CD4-positive, alpha-beta memory T cell (primary cell): Measurements from ENCODE around the gene FGGY. TPM values are rescaled to one million over a fixed set of nuclear protein-coding genes. Genes with fewer than 3 reads are reported as not detected.

Source experiments
- CTCF ChIA-PET: fragments of 350-600 bp; sonication (Branson Sonifier 250); formaldehyde crosslinking; loops from one replicate; lab custom pipeline; 2021; ENCODE audit warnings: inconsistent platforms; ENCODE audit not compliant: partially characterized antibody; lab: Charles Lee
- POLR2A ChIA-PET: fragments of 350-600 bp; sonication (Branson Sonifier 250); formaldehyde crosslinking; loops from one replicate; lab custom pipeline; 2021; ENCODE audit not compliant: partially characterized antibody; lab: Charles Lee
- DNase-seq, 5 donors: peaks; one replicate each; pipeline versions ENCODE4 v3.0.0 to v3.0.0-alpha.2; 2020 to 2022; ENCODE audit warnings: mixed read lengths in 1 of 5
- H3K27ac ChIP-seq: one replicate; pipeline ENCODE4 v1.7.0; 2013; ENCODE audit warnings: low read depth, low read length
- H3K27me3 ChIP-seq: 2 replicates; pipeline ENCODE4 v1.7.0; 2013; ENCODE audit warnings: mild to moderate bottlenecking, low read length, moderate library complexity; ENCODE audit not compliant: insufficient read depth
- H3K36me3 ChIP-seq: 2 replicates; pipeline ENCODE4 v1.7.0; 2013; ENCODE audit warnings: mild to moderate bottlenecking, low read length, moderate library complexity; ENCODE audit not compliant: insufficient read depth
- H3K4me1 ChIP-seq: 2 replicates; pipeline ENCODE4 v1.7.0; 2013; ENCODE audit warnings: mild to moderate bottlenecking, low read length, moderate library complexity; ENCODE audit not compliant: insufficient read depth
- H3K4me3 ChIP-seq, 2 donors: one replicate each; pipeline ENCODE4 v1.7.0; 2013; ENCODE audit warnings: low read length in 2 of 2, mild to moderate bottlenecking in 1 of 2
- H3K9me3 ChIP-seq, 2 donors: one replicate each; pipeline ENCODE4 v1.7.0; 2013; ENCODE audit warnings: low read length in 2 of 2, control low read depth in 1 of 2; ENCODE audit not compliant: control insufficient read depth in 1 of 2
- H3K27ac Mint-ChIP-seq, 7 donors: one replicate each; pipeline ENCODE4 v1.8.0; 2020 to 2021; ENCODE audit warnings: mixed read lengths in 7 of 7, mild to moderate bottlenecking in 6 of 7, inconsistent platforms in 3 of 7, moderate library complexity in 3 of 7
- H3K27me3 Mint-ChIP-seq, 2 donors: one replicate each; pipeline ENCODE4 v1.8.0; 2020 to 2021; ENCODE audit warnings: mixed read lengths in 2 of 2
- H3K36me3 Mint-ChIP-seq, 2 donors: one replicate each; pipeline ENCODE4 v1.8.0; 2020 to 2021; ENCODE audit warnings: mixed read lengths in 2 of 2, inconsistent platforms in 1 of 2, mild to moderate bottlenecking in 1 of 2
- H3K4me1 Mint-ChIP-seq, 4 donors: one replicate each; pipeline ENCODE4 v1.8.0; 2020 to 2021; ENCODE audit warnings: mixed read lengths in 4 of 4, mild to moderate bottlenecking in 1 of 4
- H3K4me3 Mint-ChIP-seq, 8 donors: one replicate each; pipeline ENCODE4 v1.8.0; 2020 to 2021; ENCODE audit warnings: mixed read lengths in 8 of 8, mild to moderate bottlenecking in 7 of 8, moderate library complexity in 6 of 8, inconsistent platforms in 3 of 8
- H3K9me3 Mint-ChIP-seq, 8 donors: one replicate each; pipeline ENCODE4 v1.8.0; 2020 to 2021; ENCODE audit warnings: mixed read lengths in 8 of 8, mild to moderate bottlenecking in 5 of 8, inconsistent platforms in 3 of 8, moderate library complexity in 1 of 8
- intact Hi-C: fragments of 100-400 bp; cut with micrococcal nuclease; formaldehyde crosslinking; loops from one replicate; pipeline ENCODE4 v1.15.1; 2023
- polyA plus RNA-seq, 2 donors: library from polyadenylated mRNA; unstranded; fragments of 300-500 nt; fragmentation: Illumina TruSeq; gene quantifications; one replicate each; pipeline ENCODE4 v1.2.3, GENCODE V29; 2021
- total RNA-seq, 2 experiments: library from RNA; stranded (reverse); gene quantifications; one replicate each; pipeline ENCODE4 v1.2.3, GENCODE V29; 2021

FGGY gene
- total and polyA plus RNA-seq, 4 experiments from 2014 or later = 1.8 to 8.8 (median 3.6) TPM

- intact Hi-C loops = no loop called here
- H3K27me3 Mint-ChIP-seq = no peaks in the 10 kb centered on the region
- no peak overlapping the region for H3K4me3 Mint-ChIP-seq
- ChIA-PET CTCF (no interaction called here), POLR2A (no interaction called here)
- Histone ChIP-seq H3K27ac (no peak overlapping the region), H3K27me3 (no peaks in the 10 kb centered on the region), H3K4me3 (no peak overlapping the region), H3K9me3 (no peaks in the 10 kb centered on the region), H3K36me3 (no peaks in the 10 kb centered on the region), H3K4me1 (no peaks in the 10 kb centered on the region)
- H3K27ac Mint-ChIP-seq = no peak overlapping the region
- no peaks in the 10 kb centered on the region for H3K36me3 Mint-ChIP-seq
- no peak for DNase-seq
- no peaks in the 10 kb centered on the region for H3K4me1 Mint-ChIP-seq
- peaks cover 0 to 3% (median 0%) of the 10 kb centered on the region in 8 donors for H3K9me3 Mint-ChIP-seq
Observed at GRCh38 chr1:59261537-59261936, 35.4 kb upstream of the FGGY start.

GRCh38 chr1:59262631-59263030 is 34.3 kb upstream of the FGGY start:
- Mint-ChIP-seq H3K27ac (no peak overlapping the region), H3K36me3 (no peaks in the 10 kb centered on the region), H3K27me3 (no peaks in the 10 kb centered on the region), H3K9me3 (peaks cover 0 to 3% (median 0%) of the 10 kb centered on the region in 8 donors), H3K4me3 (no peak overlapping the region), H3K4me1 (no peaks in the 10 kb centered on the region)
- intact Hi-C loops = no loop called here
- Histone ChIP-seq H3K36me3 (no peaks in the 10 kb centered on the region), H3K27ac (no peak overlapping the region), H3K4me1 (no peaks in the 10 kb centered on the region), H3K4me3 (no peak overlapping the region), H3K9me3 (no peaks in the 10 kb centered on the region), H3K27me3 (no peaks in the 10 kb centered on the region)
- CTCF ChIA-PET = no interaction called here
- DNase-seq = no peak
- POLR2A ChIA-PET = no interaction called here

GRCh38 chr1:59263111-59263510 is 33.8 kb upstream of the FGGY start:
- Histone ChIP-seq H3K4me1 (no peaks in the 10 kb centered on the region), H3K9me3 (no peaks in the 10 kb centered on the region), H3K27me3 (no peaks in the 10 kb centered on the region), H3K27ac (no peak overlapping the region), H3K36me3 (no peaks in the 10 kb centered on the region), H3K4me3 (no peak overlapping the region)
- CTCF ChIA-PET = no interaction called here
- Mint-ChIP-seq H3K27me3 (no peaks in the 10 kb centered on the region), H3K27ac (peak overlapping the region in 1 of 7 donors; percentile 35), H3K4me3 (no peak overlapping the region), H3K9me3 (peaks cover 0 to 3% (median 0%) of the 10 kb centered on the region in 8 donors), H3K4me1 (no peaks in the 10 kb centered on the region), H3K36me3 (no peaks in the 10 kb centered on the region)
- DNase-seq = no peak
- POLR2A ChIA-PET = no interaction called here
- intact Hi-C loops = no loop called here

GRCh38 chr1:59265622-59266021 is 31.3 kb upstream of the FGGY start:
- DNase-seq = no peak
- Histone ChIP-seq H3K36me3 (no peaks in the 10 kb centered on the region), H3K27me3 (no peaks in the 10 kb centered on the region), H3K27ac (no peak overlapping the region), H3K4me1 (no peaks in the 10 kb centered on the region), H3K4me3 (no peak overlapping the region), H3K9me3 (no peaks in the 10 kb centered on the region)
- ChIA-PET CTCF (no interaction called here), POLR2A (no interaction called here)
- H3K27ac Mint-ChIP-seq = no peak overlapping the region
- H3K4me1 Mint-ChIP-seq = no peaks in the 10 kb centered on the region
- no peak overlapping the region for H3K4me3 Mint-ChIP-seq
- peaks cover 0 to 4% (median 0%) of the 10 kb centered on the region in 8 donors for H3K9me3 Mint-ChIP-seq
- no peaks in the 10 kb centered on the region for H3K36me3 Mint-ChIP-seq
- peaks cover 8 to 10% of the 10 kb centered on the region in 2 donors for H3K27me3 Mint-ChIP-seq
- intact Hi-C loops = no loop called here

- Mint-ChIP-seq H3K27ac (no peak overlapping the region), H3K36me3 (no peaks in the 10 kb centered on the region), H3K4me1 (no peaks in the 10 kb centered on the region), H3K9me3 (peaks cover 0 to 6% (median 0%) of the 10 kb centered on the region in 8 donors), H3K27me3 (peaks cover 11 to 15% of the 10 kb centered on the region in 2 donors), H3K4me3 (no peak overlapping the region)
- Histone ChIP-seq H3K4me1 (no peaks in the 10 kb centered on the region), H3K9me3 (no peaks in the 10 kb centered on the region), H3K36me3 (no peaks in the 10 kb centered on the region), H3K27ac (no peak overlapping the region), H3K27me3 (no peaks in the 10 kb centered on the region), H3K4me3 (no peak overlapping the region)
- POLR2A ChIA-PET = no interaction called here
- intact Hi-C loops = no loop called here
- DNase-seq = no peak
- CTCF ChIA-PET = no interaction called here
Observed at GRCh38 chr1:59266180-59266926, 30.5 kb upstream of the FGGY start.

GRCh38 chr1:59266927-59267293 is 30.0 kb upstream of the FGGY start:
- peaks cover 0 to 6% (median 0%) of the 10 kb centered on the region in 8 donors for H3K9me3 Mint-ChIP-seq
- intact Hi-C loops = no loop called here
- DNase-seq = no peak
- H3K4me1 ChIP-seq = no peaks in the 10 kb centered on the region
- H3K27me3 Mint-ChIP-seq = peaks cover 11 to 15% of the 10 kb centered on the region in 2 donors
- no peaks in the 10 kb centered on the region for H3K36me3 ChIP-seq
- H3K27ac Mint-ChIP-seq = no peak overlapping the region
- H3K4me3 Mint-ChIP-seq = no peak overlapping the region
- H3K4me3 ChIP-seq = no peak overlapping the region
- H3K9me3 ChIP-seq = no peaks in the 10 kb centered on the region
- no peaks in the 10 kb centered on the region for H3K4me1 Mint-ChIP-seq
- ChIA-PET CTCF (no interaction called here), POLR2A (no interaction called here)
- no peak overlapping the region for H3K27ac ChIP-seq
- H3K36me3 Mint-ChIP-seq = no peaks in the 10 kb centered on the region
- H3K27me3 ChIP-seq = no peaks in the 10 kb centered on the region

GRCh38 chr1:59268406-59268805 is 28.5 kb upstream of the FGGY start:
- H3K4me1 Mint-ChIP-seq = no peaks in the 10 kb centered on the region
- H3K36me3 Mint-ChIP-seq = no peaks in the 10 kb centered on the region
- Histone ChIP-seq H3K4me3 (no peak overlapping the region), H3K4me1 (no peaks in the 10 kb centered on the region), H3K9me3 (no peaks in the 10 kb centered on the region), H3K36me3 (no peaks in the 10 kb centered on the region), H3K27ac (no peak overlapping the region), H3K27me3 (no peaks in the 10 kb centered on the region)
- H3K4me3 Mint-ChIP-seq = no peak overlapping the region
- H3K27ac Mint-ChIP-seq = no peak overlapping the region
- CTCF ChIA-PET = no interaction called here
- H3K27me3 Mint-ChIP-seq = peaks cover 15 to 21% of the 10 kb centered on the region in 2 donors
- peaks cover 0 to 6% (median 0%) of the 10 kb centered on the region in 8 donors for H3K9me3 Mint-ChIP-seq
- intact Hi-C loops = no loop called here
- DNase-seq = no peak
- POLR2A ChIA-PET = no interaction called here
